GM06990 (cell line): ENCODE data around the gene ICA1.

ENCODE experiments used
- DNase-seq: peaks from one replicate; pipeline ENCODE4 v3.0.0-alpha.2; 2011; ENCODE audit not compliant: insufficient read length; ENCODE audit errors: extremely low read depth
- H3K27me3 ChIP-seq: replicated peaks from 2 replicates; pipeline ENCODE4 v1.6.0; 2011; ENCODE audit warnings: low read length; ENCODE audit not compliant: control insufficient read depth, insufficient read depth
- H3K36me3 ChIP-seq: 2 replicates; pipeline ENCODE4 v1.5.1; 2011; ENCODE audit warnings: low read length; ENCODE audit not compliant: control insufficient read depth, insufficient read depth
- H3K4me3 ChIP-seq: replicated peaks from 2 replicates; pipeline ENCODE4 v1.5.1; 2011; ENCODE audit warnings: low read depth, mild to moderate bottlenecking, control low read depth, low read length
- CTCF ChIP-seq: IDR thresholded peaks from 2 replicates; pipeline ENCODE4 v1.5.1; 2011; ENCODE audit warnings: low read length, control low read depth, mild to moderate bottlenecking, inconsistent platforms; ENCODE audit not compliant: insufficient read depth, poor library complexity, severe bottlenecking

ICA1 gene

GRCh38 chr7:8212638-8213037, 49.3 kb downstream of the ICA1 start:
- no peak for DNase-seq
- TF ChIP-seq CTCF, result no peak
- Histone ChIP-seq H3K4me3 (no peak overlapping the region), H3K36me3 (no peaks in the 10 kb centered on the region), H3K27me3 (no peaks in the 10 kb centered on the region)

- TF ChIP-seq CTCF, result no peak
- no peak for DNase-seq
Observed at GRCh38 chr7:8211725-8212096, 50.3 kb downstream of the ICA1 start.

GRCh38 chr7:8210845-8211724, 50.9 kb downstream of the ICA1 start:
- TF ChIP-seq CTCF, result no peak
- H3K36me3 ChIP-seq, result no peaks in the 10 kb centered on the region
- H3K27me3 ChIP-seq, result no peaks in the 10 kb centered on the region
- H3K4me3 ChIP-seq, result no peak overlapping the region
- DNase-seq, result no peak

More at GRCh38 chr7:8211725-8212096, 50.3 kb downstream of the ICA1 start:
- no peak overlapping the region for H3K4me3 ChIP-seq
- no peaks in the 10 kb centered on the region for H3K27me3 ChIP-seq
- no peaks in the 10 kb centered on the region for H3K36me3 ChIP-seq

- no peak for DNase-seq
- Histone ChIP-seq H3K36me3 (no peaks in the 10 kb centered on the region), H3K4me3 (no peak overlapping the region), H3K27me3 (no peaks in the 10 kb centered on the region)
- TF ChIP-seq CTCF, result no peak
Observed at GRCh38 chr7:8209353-8209752, 52.6 kb downstream of the ICA1 start.

- no peaks in the 10 kb centered on the region for H3K27me3 ChIP-seq
- H3K36me3 ChIP-seq, result no peaks in the 10 kb centered on the region
- no peak for TF ChIP-seq CTCF
- no peak overlapping the region for H3K4me3 ChIP-seq
- no peak for DNase-seq
Observed at GRCh38 chr7:8208816-8209215, 53.2 kb downstream of the ICA1 start.
